ENCODE data around the gene SPNS2. TPM values are rescaled to one million over a fixed set of nuclear protein-coding genes. Genes with fewer than 3 reads are reported as not detected.

Gene SPNS2
- total RNA-seq, 4 donors from 2014 or later = 8.7 to 72.0 (median 18.2) TPM

DNA sequence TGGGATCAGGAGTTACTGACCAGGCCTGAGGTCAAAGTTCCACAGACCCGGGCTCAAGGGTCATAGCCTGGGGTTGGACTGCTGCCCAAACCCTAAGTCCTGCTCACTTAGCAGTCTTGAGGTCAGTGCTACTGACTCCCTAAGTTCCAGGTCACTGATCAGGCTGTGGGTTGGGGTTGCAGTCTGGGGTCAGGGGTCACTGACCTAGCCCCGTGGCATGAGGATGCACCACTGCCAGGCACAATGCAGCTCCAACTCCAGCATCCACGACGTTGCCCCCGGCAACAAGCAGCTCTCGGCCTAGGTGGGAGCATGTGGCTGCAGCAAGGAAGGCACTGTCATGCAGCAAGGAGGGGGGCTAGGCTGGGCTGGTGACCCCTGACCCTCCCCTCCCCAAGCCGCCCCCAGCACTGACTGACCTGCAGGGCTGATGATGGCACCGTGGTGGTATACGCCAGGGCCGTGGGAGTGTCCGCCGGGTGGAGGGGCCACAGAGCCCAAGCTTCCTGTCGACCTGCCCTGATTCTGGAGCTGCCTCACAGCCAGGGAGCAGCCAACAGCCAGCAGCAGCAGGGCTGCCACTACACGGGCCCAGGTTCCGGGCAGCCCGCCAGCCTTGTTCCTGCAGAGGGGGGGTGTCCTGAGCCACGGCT lies 60.6 kb downstream of the SPNS2 start:
- Histone ChIP-seq H3K4me3 (peak overlapping the region; percentile 28 to 55 (median 40)), H3K4me1 (peaks cover 12 to 46% (median 43%) of the 10 kb centered on the region in 4 donors), H3K36me3 (no peaks in the 10 kb centered on the region), H3K9me3 (no peaks in the 10 kb centered on the region), H3K27me3 (no peaks in the 10 kb centered on the region), H3K27ac (peak overlapping the region; percentile 84 to 91 (median 86))
- intact Hi-C loops (cut with DNase I; ENCODE audit: low total_unique reads) = no loop called here
- WGBS, 2 donors (ENCODE audit: low coverage in 1 of 2) = 57 to 60% methylated on average over 1 to 11 of the region's 17 CpGs
- DNase-seq = peak; percentile 51
- in situ Hi-C loops (cut with MboI; ENCODE audit: low pct_ligation_motif_present in 1 of 4, low pct_unique_long_range_greater_than_20kb in 1 of 4, low sequenced_read_pairs in 3 of 4) = no loop called here
- no peak for TF ChIP-seq POLR2AphosphoS5 (IDR thresholded peaks at IDR 0.05)
- TF ChIP-seq EP300 (IDR thresholded peaks at IDR 0.05; ENCODE audit: low read depth) = no peak
- TF ChIP-seq, protein P1, sequence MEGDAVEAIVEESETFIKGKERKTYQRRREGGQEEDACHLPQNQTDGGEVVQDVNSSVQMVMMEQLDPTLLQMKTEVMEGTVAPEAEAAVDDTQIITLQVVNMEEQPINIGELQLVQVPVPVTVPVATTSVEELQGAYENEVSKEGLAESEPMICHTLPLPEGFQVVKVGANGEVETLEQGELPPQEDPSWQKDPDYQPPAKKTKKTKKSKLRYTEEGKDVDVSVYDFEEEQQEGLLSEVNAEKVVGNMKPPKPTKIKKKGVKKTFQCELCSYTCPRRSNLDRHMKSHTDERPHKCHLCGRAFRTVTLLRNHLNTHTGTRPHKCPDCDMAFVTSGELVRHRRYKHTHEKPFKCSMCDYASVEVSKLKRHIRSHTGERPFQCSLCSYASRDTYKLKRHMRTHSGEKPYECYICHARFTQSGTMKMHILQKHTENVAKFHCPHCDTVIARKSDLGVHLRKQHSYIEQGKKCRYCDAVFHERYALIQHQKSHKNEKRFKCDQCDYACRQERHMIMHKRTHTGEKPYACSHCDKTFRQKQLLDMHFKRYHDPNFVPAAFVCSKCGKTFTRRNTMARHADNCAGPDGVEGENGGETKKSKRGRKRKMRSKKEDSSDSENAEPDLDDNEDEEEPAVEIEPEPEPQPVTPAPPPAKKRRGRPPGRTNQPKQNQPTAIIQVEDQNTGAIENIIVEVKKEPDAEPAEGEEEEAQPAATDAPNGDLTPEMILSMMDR (IDR thresholded peaks at IDR 0.05) = no peak
- TF ChIP-seq POLR2A (IDR thresholded peaks at IDR 0.05) = no peak

DNA sequence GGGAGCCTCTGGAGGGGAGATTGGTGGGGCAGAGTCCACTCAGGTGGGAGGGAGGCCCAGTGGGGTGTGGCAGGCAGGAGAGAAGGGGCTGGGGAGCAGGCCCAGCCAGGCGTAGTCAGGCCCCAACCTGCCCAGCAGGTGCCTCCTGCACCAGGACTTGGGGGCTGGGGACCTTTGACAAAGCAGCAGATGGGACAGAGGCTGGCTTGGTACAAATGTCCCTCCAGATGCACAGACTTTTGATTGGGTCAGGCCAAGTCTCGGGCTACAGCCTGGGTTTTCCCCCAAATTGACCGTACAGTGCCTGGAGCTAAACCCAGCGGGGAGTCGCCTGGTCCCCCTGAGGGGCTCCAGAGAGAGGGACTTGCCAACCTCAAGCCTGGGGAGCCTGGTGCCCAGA lies 61.3 kb downstream of the SPNS2 start:
- H3K27me3 ChIP-seq = no peaks in the 10 kb centered on the region
- WGBS, 2 donors (ENCODE audit: low coverage in 1 of 2) = 67% methylated on average over 5 of the region's 5 CpGs; no CpG with 5 or more reads in 1 of the 2 donors
- intact Hi-C loops (cut with DNase I; ENCODE audit: low total_unique reads) = no loop called here
- peak; percentile 50 for DNase-seq
- TF ChIP-seq POLR2AphosphoS5 (IDR thresholded peaks at IDR 0.05) = no peak
- TF ChIP-seq EP300 (IDR thresholded peaks at IDR 0.05; ENCODE audit: low read depth) = no peak
- TF ChIP-seq, protein P1 (IDR thresholded peaks at IDR 0.05) = no peak
- no peak for TF ChIP-seq POLR2A (IDR thresholded peaks at IDR 0.05)
- no peaks in the 10 kb centered on the region for H3K9me3 ChIP-seq
- no peaks in the 10 kb centered on the region for H3K36me3 ChIP-seq
- peak overlapping the region; percentile 84 to 91 (median 86) for H3K27ac ChIP-seq
- peaks cover 12 to 39% (median 37%) of the 10 kb centered on the region in 4 donors for H3K4me1 ChIP-seq
- in situ Hi-C loops (cut with MboI; ENCODE audit: low pct_ligation_motif_present in 1 of 4, low pct_unique_long_range_greater_than_20kb in 1 of 4, low sequenced_read_pairs in 3 of 4) = loop anchor here in 1 of 4 donors (10.0 kb wide), 1 partner anchor 65 kb away; no protein-coding TSS in a partner anchor
- peak overlapping the region; percentile 28 to 55 (median 40) for H3K4me3 ChIP-seq

DNA sequence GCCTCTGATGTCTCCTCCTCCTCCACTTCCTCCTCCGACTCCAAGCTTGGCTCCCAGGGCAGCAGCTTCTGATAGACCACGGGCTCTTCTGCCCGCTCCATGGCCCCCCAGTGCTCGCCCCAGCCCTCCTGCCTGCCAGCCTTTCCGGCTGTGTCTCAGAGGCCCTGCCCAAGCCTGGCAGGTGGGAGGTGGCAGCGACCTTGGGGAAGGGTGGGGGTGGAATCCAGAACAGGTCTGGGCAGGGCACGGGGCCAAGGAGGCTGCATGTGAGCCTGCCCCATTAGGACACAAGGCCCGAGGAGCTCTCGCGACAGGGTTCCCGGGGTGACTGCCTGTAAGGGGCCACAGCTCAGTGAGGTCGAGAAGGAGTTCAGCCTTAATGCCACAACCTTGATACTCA lies 61.7 kb downstream of the SPNS2 start, which contains the start of gene GGT6:
Gene GGT6 (minus strand): TSS at position 157 of the 400 bp plus-strand sequence. CDS start 56 bp downstream, at position 101.
- 63% methylated on average over 12 of the region's 12 CpGs; no CpG with 5 or more reads in 1 of the 2 donors for WGBS, 2 donors (ENCODE audit: low coverage in 1 of 2)
- Histone ChIP-seq H3K27me3 (no peaks in the 10 kb centered on the region), H3K27ac (peak within 1 kb of the TSS; percentile 84 to 91 (median 86)), H3K4me3 (peak within 1 kb of the TSS; percentile 28 to 55 (median 40)), H3K36me3 (no peaks in the 10 kb centered on the region), H3K9me3 (no peaks in the 10 kb centered on the region), H3K4me1 (peaks cover 15 to 42% (median 37%) of the 10 kb centered on the region in 4 donors)
- intact Hi-C loops (cut with DNase I; ENCODE audit: low total_unique reads) (no loop called here), in situ Hi-C loops (cut with MboI; ENCODE audit: low pct_ligation_motif_present in 1 of 4, low pct_unique_long_range_greater_than_20kb in 1 of 4, low sequenced_read_pairs in 3 of 4) (loop anchor here in 1 of 4 donors (10.0 kb wide), 1 partner anchor 64 kb away; no protein-coding TSS in a partner anchor)
- TF ChIP-seq EP300 (IDR thresholded peaks at IDR 0.05; ENCODE audit: low read depth) = no peak
- peak; percentile 54 to 90 (median 84) for TF ChIP-seq POLR2AphosphoS5 (IDR thresholded peaks at IDR 0.05)
- peak; percentile 91 for TF ChIP-seq POLR2A (IDR thresholded peaks at IDR 0.05)
- peak; percentile 91 for DNase-seq

DNA sequence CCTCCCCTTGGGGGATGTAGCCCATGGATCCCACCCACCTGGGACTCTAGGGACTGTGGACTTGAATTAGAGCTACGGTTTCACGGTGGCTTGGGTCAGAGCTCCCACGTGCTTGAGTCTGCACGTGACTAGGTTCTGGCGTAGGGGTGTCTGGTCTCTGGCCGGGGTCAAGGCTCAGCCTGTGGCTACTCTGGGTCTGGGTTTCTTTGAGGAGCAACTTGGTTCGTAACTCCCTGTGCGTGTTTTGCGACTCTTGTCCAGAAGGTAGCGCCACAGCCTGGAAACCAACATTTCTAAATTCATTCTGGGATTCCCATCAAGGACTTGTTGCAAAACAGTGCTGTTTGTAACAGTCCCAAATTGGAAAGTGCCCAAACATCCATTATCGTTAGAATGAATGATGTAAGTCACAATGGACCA lies 62.2 kb downstream of the SPNS2 start:
- Histone ChIP-seq H3K27me3 (no peaks in the 10 kb centered on the region), H3K9me3 (no peaks in the 10 kb centered on the region), H3K4me1 (peaks cover 14 to 43% (median 35%) of the 10 kb centered on the region in 4 donors), H3K36me3 (no peaks in the 10 kb centered on the region), H3K27ac (peak overlapping the region; percentile 84 to 91 (median 86)), H3K4me3 (peak overlapping the region in 1 of 4 donors; percentile 55)
- WGBS, 2 donors (ENCODE audit: low coverage in 1 of 2) = 29 to 31% methylated on average over 1 to 11 of the region's 11 CpGs
- no peak for TF ChIP-seq POLR2A (IDR thresholded peaks at IDR 0.05)
- no peak for TF ChIP-seq EP300 (IDR thresholded peaks at IDR 0.05; ENCODE audit: low read depth)
- TF ChIP-seq, protein P1 (IDR thresholded peaks at IDR 0.05) = no peak
- TF ChIP-seq POLR2AphosphoS5 (IDR thresholded peaks at IDR 0.05) = no peak
- intact Hi-C loops (cut with DNase I; ENCODE audit: low total_unique reads) = no loop called here
- DNase-seq = peak; percentile 21
- in situ Hi-C loops (cut with MboI; ENCODE audit: low pct_ligation_motif_present in 1 of 4, low pct_unique_long_range_greater_than_20kb in 1 of 4, low sequenced_read_pairs in 3 of 4) = loop anchor here in 1 of 4 donors (10.0 kb wide), 1 partner anchor 64 kb away; no protein-coding TSS in a partner anchor
